ENCODE results near the gene ASPM.

Gene ASPM

GRCh38 chr1:197146101-197147095 is at the start of gene ASPM (continued):
- TF ChIP-seq, protein P1, sequence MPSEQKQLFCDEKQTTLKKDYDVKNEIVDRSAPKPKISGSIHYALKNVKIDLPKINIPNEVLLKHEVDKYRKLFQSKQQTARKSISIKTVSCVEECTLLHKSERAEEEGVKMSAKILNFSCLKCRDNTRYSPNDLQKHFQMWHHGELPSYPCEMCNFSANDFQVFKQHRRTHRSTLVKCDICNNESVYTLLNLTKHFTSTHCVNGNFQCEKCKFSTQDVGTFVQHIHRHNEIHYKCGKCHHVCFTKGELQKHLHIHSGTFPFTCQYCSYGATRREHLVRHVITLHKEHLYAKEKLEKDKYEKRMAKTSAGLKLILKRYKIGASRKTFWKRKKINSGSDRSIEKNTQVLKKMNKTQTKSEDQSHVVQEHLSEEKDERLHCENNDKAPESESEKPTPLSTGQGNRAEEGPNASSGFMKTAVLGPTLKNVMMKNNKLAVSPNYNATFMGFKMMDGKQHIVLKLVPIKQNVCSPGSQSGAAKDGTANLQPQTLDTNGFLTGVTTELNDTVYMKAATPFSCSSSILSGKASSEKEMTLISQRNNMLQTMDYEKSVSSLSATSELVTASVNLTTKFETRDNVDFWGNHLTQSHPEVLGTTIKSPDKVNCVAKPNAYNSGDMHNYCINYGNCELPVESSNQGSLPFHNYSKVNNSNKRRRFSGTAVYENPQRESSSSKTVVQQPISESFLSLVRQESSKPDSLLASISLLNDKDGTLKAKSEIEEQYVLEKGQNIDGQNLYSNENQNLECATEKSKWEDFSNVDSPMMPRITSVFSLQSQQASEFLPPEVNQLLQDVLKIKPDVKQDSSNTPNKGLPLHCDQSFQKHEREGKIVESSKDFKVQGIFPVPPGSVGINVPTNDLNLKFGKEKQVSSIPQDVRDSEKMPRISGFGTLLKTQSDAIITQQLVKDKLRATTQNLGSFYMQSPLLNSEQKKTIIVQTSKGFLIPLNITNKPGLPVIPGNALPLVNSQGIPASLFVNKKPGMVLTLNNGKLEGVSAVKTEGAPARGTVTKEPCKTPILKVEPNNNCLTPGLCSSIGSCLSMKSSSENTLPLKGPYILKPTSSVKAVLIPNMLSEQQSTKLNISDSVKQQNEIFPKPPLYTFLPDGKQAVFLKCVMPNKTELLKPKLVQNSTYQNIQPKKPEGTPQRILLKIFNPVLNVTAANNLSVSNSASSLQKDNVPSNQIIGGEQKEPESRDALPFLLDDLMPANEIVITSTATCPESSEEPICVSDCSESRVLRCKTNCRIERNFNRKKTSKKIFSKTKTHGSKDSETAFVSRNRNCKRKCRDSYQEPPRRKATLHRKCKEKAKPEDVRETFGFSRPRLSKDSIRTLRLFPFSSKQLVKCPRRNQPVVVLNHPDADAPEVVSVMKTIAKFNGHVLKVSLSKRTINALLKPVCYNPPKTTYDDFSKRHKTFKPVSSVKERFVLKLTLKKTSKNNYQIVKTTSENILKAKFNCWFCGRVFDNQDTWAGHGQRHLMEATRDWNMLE (tag by site-specific recombination; conservative IDR thresholded peaks at IDR 0.05; ENCODE audit: low read depth) = 0 out of 2 replicates have a peak, but pooled peaks have one; percentile 18
- TF ChIP-seq, protein P2, sequence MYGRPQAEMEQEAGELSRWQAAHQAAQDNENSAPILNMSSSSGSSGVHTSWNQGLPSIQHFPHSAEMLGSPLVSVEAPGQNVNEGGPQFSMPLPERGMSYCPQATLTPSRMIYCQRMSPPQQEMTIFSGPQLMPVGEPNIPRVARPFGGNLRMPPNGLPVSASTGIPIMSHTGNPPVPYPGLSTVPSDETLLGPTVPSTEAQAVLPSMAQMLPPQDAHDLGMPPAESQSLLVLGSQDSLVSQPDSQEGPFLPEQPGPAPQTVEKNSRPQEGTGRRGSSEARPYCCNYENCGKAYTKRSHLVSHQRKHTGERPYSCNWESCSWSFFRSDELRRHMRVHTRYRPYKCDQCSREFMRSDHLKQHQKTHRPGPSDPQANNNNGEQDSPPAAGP (tag by site-specific recombination; IDR thresholded peaks at IDR 0.05) = no peak
- no peak for TF ChIP-seq ZNF658 (tag by site-specific recombination; IDR thresholded peaks at IDR 0.05)
- TF ChIP-seq ZNF544 (tag by site-specific recombination; IDR thresholded peaks at IDR 0.05) = no peak
- no peak for TF ChIP-seq KLF1 (tag by site-specific recombination; IDR thresholded peaks at IDR 0.05)
- TF ChIP-seq ZNF610 (tag by site-specific recombination; IDR thresholded peaks at IDR 0.05; ENCODE audit: borderline replicate concordance) = no peak
- TF ChIP-seq BCL11B (tag by site-specific recombination; IDR thresholded peaks at IDR 0.05; ENCODE audit: low read depth) = no peak
- TF ChIP-seq ZNF175 (tag by site-specific recombination; IDR thresholded peaks at IDR 0.05) = no peak
- TF ChIP-seq ZNF354C (tag by site-specific recombination; IDR thresholded peaks at IDR 0.05; ENCODE audit: borderline replicate concordance, low read depth) = no peak
- TF ChIP-seq ZNF341 (tag by site-specific recombination; IDR thresholded peaks at IDR 0.05; ENCODE audit: low read depth) = no peak
- TF ChIP-seq ZNF148 (tag by site-specific recombination; IDR thresholded peaks at IDR 0.05; ENCODE audit: borderline replicate concordance) = no peak
- no peak for TF ChIP-seq PRDM2 (tag by site-specific recombination; IDR thresholded peaks at IDR 0.05; ENCODE audit: borderline replicate concordance)
- TF ChIP-seq ZNF302 (tag by site-specific recombination; IDR thresholded peaks at IDR 0.05; ENCODE audit: low read depth) = no peak
- TF ChIP-seq ZNF114 (tag by site-specific recombination; IDR thresholded peaks at IDR 0.05) = no peak
- peak; percentile 42 for TF ChIP-seq SP3 (tag by site-specific recombination; IDR thresholded peaks at IDR 0.05)
- TF ChIP-seq ZSCAN16 (tag by site-specific recombination; IDR thresholded peaks at IDR 0.05) = no peak
- TF ChIP-seq ZNF350 (tag by site-specific recombination; IDR thresholded peaks at IDR 0.05) = no peak
- no peak for TF ChIP-seq ZNF670 (tag by site-specific recombination; IDR thresholded peaks at IDR 0.05; ENCODE audit: low read depth)
- TF ChIP-seq, protein P3, sequence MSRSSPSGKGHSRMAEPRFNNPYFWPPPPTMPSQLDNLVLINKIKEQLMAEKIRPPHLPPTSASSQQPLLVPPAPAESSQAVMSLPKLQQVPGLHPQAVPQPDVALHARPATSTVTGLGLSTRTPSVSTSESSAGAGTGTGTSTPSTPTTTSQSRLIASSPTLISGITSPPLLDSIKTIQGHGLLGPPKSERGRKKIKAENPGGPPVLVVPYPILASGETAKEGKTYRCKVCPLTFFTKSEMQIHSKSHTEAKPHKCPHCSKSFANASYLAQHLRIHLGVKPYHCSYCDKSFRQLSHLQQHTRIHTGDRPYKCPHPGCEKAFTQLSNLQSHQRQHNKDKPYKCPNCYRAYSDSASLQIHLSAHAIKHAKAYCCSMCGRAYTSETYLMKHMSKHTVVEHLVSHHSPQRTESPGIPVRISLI (tag by site-specific recombination; IDR thresholded peaks at IDR 0.05) = no peak
- TF ChIP-seq ZFP41 (tag by site-specific recombination; IDR thresholded peaks at IDR 0.05; ENCODE audit: borderline replicate concordance) = no peak
- TF ChIP-seq, protein P4, sequence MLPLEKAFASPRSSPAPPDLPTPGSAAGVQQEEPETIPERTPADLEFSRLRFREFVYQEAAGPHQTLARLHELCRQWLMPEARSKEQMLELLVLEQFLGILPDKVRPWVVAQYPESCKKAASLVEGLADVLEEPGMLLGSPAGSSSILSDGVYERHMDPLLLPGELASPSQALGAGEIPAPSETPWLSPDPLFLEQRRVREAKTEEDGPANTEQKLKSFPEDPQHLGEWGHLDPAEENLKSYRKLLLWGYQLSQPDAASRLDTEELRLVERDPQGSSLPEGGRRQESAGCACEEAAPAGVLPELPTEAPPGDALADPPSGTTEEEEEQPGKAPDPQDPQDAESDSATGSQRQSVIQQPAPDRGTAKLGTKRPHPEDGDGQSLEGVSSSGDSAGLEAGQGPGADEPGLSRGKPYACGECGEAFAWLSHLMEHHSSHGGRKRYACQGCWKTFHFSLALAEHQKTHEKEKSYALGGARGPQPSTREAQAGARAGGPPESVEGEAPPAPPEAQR (tag by site-specific recombination; IDR thresholded peaks at IDR 0.05) = no peak

All from HEK293 (cell line).